GM19035 (cell line): ENCODE results near the gene NPIPB2.
"Not testable (repeated sequence)": the region's sequence is repeated elsewhere in the genome, so short reads cannot be mapped to it uniquely, and the experiment has no call there.

Experiments used
- ATAC-seq: cut with Tn5 transposase; IDR thresholded peaks from one replicate; pipeline ENCODE4 v1.9.1; 2021; ENCODE audit not compliant: unreplicated experiment

Gene NPIPB2

DNA sequence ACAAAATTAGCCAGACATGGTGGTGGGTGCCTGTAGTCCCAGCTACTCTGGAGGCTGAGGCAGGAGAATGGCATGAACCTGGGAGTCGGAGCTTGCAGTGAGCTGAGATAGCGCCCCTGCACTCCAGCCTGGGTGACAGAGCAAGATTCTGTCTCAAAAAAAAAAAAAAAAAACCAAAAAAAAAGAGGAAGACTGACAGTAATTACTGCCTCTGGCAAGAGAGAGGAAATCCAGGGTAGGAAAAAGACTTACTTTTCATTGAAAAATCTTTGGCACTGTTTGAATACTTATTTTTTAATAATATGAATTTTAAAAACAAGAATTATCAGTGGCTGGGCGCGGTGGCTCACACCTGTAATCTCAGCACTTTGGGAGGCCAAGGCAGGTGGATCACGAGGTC, 20.6 kb upstream of the NPIPB2 start:
- ATAC-seq = not testable (repeated sequence)

DNA sequence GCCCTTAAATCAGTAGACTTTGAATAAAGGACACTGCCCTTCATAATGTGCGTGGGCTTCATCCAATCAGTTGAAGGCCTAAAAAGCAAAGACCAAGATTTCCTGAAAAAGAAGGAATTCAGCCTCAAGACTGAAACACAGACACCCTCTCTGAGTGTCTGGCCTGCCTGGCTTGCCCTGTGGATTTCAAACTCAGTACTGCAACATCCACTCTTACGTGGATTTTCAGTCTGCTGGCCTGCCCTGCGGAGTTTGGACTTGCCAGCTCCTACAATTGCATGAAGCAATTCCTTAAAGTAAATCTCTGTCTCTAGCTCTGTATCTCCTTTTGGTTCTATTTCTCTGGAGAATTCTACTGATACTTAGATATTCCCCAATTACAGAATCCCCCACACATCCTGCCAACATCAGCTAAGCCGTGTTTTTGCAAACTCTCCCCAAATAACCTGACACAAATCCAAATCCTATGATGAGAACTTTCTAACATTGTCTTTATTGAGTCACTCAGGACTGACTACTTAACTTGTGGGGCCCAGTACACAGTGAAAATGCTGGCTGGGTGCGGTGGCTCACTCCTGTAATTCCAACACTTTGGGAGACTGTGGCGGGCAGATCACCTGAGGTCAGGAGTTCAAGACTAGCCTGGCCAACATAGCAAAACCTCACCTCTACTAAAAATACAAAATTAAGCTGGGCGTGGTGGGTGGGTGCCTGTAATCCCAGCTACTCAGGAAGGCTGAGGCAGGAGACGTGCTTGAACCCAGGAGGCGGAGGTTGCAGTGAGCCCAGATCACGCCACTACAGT, 15.9 kb upstream of the NPIPB2 start:
- ATAC-seq = no peak

DNA sequence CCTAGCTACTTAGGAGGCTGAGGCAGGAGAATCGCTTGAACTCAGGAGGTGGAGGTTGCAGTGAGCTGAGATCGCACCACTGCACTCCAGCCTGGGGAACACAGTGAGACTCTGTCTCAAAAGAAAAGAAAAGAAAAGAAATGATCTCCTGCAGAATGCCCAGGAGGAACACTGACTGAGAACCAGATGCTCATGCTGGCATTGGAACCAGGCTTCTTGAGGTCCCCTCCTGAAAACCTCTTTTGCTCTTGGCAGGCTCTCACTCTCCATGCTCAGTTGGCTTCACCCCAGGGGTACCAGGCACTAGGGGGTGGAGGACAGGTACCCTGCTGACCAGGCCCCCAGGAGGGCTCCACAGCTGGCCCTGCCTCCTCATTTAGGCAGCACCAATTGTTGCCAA, 14.7 kb upstream of the NPIPB2 start:
- ATAC-seq = no peak

DNA sequence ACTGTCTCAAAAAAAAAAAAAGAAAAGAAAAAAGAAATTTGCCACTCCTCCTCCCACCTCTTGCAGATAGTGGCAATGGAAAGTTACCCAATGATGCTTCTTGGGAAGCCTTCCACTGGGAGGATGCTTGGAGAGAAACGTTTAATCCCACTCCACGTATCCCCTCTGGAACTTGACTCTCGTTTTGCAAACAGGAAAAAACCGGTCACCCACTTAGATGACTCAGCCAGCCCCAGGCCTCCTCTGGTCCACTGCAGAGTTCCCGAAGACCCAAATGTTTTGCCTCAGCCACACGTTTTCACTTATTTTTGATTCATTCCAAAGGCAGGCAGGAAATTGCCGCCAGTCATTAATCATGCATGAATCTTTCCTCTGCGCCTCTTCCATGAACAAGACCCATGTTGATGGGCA, 13.9 kb upstream of the NPIPB2 start:
- ATAC-seq = no peak

DNA sequence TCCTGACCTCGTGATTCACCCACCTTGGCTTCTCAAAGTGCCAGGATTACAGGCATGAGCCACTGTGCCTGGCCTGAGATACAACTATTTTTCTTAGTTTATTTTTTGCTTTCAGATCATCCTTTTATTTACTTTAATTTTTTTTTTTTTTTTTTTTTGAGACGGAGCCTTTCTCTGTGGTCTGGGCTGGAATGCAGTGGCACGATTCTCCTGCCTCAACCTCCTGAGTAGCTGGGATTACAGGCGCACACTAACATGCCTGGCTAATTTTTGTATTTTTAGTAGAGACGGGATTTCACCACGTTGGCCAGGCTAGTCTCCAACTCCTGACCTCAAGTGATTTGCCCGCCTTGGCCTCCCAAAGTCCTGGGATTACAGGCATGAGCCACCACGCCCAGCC, 11.7 kb upstream of the NPIPB2 start:
- ATAC-seq = not testable (repeated sequence)

DNA sequence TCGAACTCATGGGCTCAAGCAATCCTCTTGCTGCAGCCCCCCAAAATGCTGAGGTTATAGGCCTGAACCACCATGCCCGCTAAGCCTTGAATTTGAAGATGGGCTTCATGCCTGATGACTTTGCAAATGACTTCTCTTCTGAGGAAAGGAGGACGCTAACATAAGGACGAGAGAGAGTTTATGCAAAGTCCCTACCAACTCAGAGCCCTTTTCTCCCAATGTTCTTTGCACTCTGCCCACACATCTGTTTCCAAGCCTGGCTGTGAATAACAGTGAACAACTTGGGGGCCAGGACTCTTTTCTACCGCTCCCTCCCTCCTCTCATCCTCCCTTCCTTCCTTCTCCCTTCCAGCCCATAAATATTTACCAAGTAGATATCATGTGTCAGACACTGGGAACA, 8.5 kb upstream of the NPIPB2 start:
- no peak for ATAC-seq

DNA sequence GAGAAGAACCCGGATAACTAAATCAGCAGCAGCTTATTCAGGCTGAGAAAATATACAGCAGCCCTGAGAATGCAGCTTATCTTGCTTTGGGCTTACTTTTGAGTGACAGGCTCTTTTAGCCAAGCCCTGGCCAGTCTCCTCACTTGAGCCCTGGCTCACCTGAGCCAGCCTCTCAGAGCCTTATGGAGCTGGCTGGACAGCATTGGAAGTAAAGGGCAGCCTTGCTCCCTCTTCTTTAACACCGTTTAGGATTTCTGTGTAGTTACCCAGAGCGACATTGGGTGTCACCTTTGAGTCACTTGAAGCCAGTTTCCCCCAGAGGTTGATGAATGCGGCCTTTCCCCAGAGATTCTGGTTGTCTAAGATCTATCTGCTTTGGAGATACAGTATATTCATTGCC, 7.7 kb upstream of the NPIPB2 start:
- no peak for ATAC-seq

DNA sequence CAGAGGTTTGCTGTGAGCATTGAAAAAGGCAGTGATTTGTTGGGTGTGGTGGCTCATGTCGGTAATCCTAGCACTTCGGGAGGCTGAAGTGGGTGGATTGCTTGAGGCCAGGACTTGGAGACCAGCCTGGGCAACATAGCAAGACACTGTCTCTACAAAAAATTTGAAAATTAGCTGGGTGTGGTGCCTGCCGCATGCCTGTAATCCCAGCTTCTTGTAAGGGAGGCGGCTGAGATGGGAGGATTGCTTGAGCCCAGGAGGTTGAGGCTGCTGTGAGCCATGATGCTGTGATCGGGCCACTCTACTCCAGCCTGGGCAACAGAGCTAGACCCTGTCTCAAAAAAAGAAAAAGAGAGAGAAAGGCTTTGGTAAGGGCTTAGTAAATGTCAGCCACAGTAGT, 7.0 kb upstream of the NPIPB2 start:
- no peak for ATAC-seq

DNA sequence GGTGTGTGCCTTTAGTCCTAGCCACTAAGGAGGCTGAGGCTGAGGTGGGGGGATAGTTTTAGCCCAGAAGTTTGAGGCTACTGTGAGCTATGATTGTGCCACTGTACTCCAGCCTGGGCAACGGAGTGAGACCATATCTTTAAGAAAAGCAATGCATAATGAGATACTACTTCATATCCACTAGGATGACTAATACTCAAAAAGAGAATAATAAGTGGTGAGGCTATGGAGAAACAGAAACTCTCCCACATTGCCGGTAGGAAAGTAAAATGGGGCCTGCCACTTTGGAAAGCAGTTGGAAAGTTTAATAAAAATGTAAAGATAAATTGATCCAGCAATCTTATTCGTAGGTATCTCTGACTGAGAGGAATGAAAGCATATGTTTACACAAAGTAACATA, 4.6 kb upstream of the NPIPB2 start:
- no peak for ATAC-seq

DNA sequence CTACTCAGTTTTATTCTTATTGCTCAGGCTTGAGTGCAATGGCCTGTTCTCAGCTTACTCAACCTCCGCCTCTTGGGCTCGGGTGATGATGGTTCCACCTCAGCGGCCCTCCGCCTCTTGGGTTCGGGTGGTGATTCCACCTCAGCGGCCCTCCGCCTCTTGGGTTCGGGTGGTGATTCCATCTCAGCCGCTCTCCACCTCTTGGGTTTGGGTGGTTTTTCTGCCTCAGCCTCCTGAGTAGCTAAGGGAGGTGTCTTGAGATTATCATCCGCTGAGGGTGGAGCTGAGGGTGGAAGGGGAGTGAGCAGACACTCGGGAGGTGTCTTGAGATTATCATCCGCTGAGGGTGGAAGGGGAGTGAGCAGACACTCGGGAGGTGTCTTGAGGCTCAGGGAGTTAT, 14.5 kb downstream of the NPIPB2 start:
- ATAC-seq = not testable (repeated sequence)

DNA sequence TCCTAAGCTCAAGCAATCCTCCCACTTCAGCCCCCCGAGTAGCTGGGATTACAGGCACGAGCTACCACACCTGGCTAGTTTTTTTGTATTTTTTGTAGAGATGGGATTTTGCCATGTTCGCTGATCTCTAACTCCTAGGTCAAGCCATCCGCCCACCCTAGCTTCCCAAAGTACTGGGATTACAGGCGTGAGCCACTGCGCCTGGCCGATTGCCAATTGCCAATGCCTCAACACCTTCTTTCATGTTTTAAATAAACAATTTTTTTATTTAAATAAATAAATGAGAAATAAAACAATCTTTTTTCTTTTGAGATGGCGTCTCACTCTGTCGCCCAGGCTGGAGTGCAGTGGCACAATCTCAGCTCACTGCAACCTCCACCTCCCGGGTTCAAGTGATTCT, 17.8 kb downstream of the NPIPB2 start:
- ATAC-seq = not testable (repeated sequence)

DNA sequence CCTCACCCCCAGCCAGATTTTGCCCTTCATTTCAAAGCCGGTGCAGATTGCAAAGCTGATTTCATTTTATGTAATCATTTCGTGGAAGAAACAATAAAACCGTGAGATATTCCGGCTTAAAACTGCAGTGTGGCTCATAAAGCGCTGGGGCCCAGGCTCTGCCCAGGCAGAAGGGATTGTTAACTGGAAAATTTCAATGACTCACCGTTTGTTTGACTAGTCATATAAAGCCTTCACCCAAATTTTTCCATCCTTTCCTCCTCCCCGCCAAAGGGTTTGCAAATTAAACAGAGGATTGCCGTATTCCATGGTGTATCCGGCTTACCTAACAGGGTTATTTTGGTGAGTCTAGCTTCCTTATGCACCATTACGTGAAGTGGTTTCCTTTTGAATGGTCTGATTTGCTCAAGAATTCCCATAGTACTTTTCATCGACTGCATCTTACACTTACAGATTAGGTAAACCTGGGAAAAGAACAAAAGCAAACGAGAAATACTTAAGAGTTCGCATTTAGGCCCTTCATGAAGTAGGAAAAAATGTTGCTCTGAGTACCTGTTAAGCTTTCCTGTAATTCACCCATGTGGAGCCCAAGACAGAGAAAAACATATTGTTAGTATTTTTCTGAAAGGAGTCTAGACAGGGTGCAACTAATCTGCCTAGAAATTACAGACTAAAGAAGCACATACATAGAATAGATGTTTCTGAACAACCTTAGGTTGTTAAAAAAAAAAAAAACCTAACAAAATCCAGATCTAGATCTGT, 25.1 kb downstream of the NPIPB2 start:
- ATAC-seq = no peak

DNA sequence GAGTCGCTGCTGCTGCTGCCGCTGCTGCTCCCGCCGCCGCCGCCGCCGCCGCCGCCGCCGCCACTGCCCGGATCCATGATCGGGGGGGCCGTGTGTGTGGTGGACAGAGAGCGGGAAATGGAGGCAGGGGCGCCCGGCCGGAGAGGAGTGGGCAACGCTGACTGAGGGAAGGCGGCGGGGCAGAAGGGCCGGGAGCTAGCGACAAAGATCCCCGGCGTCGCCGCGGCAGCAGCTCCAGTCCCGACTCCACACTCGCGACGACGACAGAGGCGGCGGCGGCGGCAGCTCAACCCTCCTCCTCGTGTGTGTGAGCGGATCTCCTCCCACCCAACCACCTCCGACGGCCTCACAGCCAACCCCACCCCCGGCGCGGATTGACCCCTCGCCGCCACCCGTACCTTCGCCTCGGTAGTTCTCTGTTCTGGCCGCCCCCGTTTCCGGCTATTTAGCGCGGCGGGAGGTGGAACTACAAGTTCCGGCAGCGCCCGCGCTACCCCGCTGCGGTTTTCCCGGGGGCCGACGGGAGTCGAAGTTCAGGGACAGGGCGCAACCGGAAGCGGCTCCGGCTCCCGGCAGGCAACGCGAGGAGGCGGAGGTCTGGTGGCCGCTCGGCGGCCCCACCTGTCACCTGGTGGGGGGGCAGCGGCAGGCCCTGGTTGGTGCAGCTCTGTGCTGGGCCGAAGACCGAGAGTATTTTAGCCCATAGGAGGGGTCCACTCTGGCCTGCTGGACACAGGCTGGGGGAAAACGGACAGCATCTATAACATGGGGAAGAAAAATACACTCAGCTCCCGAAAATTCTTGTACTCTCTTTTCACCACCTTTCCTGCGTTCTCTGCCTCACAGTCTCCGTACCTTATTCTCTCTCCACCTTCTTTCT, 26.0 kb downstream of the NPIPB2 start, which contains the start of gene GSPT1:
Gene GSPT1 (minus strand): TSS at position 313 of the 880 bp plus-strand sequence. CDS start 236 bp downstream, at position 77.
- peak; percentile 80 for ATAC-seq

DNA sequence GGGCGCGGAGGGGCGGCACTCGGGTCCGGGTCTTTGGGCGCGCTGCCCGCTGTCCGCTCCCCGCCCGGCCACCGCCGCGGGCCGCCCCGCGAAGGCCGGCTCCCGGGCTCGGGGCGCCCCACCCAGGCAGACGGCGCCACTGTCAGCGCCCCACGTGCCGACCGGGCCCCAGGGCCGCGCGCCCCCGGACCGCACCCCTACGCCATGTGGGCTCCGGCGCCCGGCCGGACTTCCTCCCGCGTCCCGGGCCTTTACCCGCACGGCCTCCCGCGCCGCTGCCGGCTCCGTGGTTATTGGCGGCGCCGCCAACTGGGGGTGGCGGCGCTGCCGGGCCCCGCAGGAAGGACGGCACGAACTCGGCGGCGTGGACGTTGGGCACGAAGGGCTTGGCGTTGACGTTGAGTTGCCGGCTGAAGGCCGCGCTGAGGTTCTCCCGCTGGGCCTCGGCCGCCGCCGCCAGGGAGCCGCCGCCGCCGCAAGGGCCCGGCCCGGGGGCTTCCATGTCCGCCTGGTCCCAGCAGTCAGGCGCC, 26.7 kb downstream of the NPIPB2 start:
- ATAC-seq = peak; percentile 32

DNA sequence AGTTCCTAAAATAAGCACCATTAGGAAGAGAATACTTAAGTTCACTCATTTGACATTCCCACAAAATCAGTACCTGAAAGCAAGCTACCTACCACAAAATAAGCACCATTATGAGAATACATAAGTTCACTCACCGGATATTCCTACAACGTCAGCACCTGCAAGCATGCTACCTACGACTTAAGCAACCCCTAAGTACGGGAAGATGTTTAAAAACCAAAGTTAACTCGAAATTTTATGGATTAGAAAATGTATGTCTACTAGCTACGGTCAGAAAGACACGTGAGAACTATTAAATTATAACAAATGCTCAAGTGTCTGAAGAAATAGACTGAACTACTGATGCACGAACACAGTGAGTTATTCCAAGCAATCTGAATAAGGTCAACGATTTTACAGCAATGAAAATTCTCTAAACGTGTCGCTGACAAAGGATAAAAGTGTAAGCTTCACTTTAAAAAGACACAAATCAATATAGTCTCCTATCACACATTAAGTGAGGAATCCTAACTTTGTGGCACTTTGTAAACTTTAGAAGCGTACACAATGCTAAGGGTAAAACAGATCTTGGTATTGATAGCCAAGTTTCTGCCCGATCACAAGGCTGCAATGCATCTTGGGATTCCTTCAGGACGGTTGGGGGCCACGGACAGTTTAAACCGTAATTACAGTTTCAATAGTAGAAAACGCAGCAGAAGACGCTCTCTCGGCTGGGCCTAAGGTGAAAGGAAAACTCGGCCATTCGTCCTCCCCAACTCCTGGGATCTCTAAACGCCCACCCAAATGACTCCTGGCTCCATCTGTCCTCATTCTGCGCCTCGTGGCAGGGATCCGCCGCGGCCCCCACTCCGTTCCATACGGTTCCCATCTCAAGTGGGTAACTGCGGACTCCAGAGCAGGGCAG, 27.4 kb downstream of the NPIPB2 start:
- ATAC-seq = no peak

DNA sequence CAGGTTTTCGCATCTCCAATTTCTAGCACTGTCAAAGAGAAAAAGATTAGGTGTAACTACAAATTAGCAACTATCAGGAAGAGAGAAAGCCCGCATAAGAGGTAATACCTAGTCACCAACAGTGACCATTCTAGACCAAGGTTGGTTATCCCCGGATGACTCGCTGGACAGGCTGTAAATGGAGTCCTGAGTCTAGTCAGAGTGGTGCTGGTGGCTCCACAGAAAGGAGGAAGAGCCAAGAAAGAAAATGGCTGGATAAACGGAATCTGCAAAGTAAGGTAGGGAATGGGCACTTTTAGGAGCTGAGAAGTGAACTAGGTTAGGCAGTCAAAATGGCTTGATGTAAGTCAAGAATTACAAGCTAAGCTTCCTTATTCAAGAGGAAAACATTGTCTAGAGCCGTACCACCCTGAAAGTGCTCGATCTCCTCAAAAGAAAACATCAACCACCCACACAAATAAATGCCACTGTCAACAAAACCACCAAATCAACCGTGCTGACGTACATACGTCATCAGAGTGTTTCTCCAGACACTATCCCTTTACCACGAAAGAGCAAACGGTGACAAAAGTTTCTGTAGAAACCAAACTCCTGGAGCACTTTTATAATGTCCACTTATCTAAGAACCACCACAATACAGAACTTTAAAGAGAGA, 28.3 kb downstream of the NPIPB2 start:
- ATAC-seq = no peak

DNA sequence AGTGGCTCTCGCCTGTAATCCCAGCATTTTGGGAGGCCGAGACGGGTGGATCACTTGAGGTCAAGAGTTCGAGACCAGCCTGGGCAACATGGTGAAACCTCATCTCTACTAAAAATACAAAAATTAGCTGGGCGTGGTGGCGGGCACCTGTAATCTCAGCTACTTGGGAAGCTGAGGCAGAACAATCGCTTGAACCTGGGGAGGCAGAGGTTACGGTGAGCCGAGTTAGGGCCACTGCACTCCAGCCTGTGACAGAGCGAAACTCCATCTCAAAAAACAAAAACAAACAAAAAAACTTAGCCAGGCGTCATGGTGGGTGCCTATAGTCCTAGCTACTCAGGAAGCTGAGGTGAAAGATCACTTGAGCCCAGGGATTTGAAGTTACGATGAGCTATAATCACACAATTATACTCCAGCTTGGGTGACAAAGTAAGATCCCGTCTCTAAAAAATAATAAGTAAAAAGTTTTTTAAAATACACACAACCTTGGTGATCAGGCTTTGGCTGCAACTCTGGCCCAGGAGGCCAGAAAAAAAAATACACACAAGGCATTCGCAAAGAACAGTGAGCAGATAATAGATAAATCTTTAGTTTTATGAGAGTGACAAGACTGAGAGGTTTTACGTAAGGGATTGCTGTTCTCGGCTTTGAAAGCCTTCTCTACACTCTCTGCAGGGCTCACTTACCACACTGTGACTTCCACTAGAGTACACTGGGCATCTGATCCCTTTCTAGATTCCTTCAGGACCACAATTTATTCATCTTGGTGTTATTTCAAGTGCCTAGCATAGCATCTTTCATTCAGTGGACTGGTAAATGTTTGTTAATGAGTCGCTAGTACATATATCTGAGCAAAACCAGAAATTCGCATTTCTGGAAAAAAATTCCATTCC, 31.9 kb downstream of the NPIPB2 start:
- no peak for ATAC-seq

DNA sequence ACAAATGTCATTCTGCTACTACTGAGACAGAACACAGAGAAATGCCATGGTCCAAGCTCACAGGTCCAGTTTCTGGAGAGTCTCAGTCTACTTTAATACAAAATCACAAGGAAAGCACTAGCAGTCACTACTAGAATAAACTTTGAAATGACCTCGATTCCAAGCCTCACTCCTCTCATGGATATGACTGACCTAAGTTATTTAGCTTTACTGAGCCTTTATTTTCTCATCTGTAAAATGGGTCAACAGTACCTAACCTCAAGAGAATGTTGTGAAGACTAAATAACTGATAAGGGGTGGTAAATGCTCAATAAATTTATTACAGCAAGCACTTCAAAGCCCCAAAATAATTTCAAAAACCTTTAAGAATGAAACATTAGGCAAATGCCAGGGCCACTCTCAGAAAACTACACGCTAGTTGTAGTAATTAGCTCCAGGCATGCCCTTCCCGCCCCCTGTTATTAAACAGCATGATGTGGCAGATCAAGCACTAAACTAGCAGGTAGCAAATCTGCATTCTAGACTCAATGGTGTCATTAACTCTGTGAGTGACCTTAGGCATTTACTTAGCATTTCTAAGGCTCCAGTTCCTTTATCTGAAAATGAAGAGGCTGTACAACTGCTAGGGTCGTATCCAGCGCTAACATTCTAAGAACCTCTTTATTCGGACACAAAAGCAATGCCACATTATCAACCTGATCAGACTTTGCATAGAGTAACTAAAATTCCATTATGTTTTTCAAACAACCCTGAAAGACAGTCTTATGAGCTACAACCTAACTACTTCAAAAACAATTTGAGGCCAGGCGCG, 34.5 kb downstream of the NPIPB2 start:
- no peak for ATAC-seq
